ENCODE data around the gene BLOC1S6.

The BLOC1S6 gene

GRCh38 chr15:45589256-45589655 is 2.1 kb downstream of the BLOC1S6 start:
- no peak overlapping the region for H2BK15ac ChIP-seq (ENCODE audit: low read depth, poor library complexity, severe bottlenecking)
- H3K9me3 ChIP-seq (ENCODE audit: control insufficient read depth, low read length) = no peaks in the 10 kb centered on the region
- H3K4me2 ChIP-seq (ENCODE audit: low read length, poor library complexity, severe bottlenecking) = peak overlapping the region; percentile 54
- no peak overlapping the region for H2BK120ac ChIP-seq (ENCODE audit: low read depth, low read length)
- H3K79me1 ChIP-seq (replicated peaks; ENCODE audit: low read length, poor library complexity, severe bottlenecking) = peaks cover 1% of the 10 kb centered on the region
- no peak overlapping the region for H3K23ac ChIP-seq (ENCODE audit: low read length in 2 of 2)
- no peak overlapping the region for H3K14ac ChIP-seq (ENCODE audit: low read length in 2 of 2)
- H3K18ac ChIP-seq (ENCODE audit: low read depth in 1 of 2, low read length in 2 of 2) = no peak overlapping the region
- H3K4ac ChIP-seq (ENCODE audit: low read depth in 1 of 2, low read length in 2 of 2) = no peak overlapping the region
- no peak overlapping the region for H2AK5ac ChIP-seq (ENCODE audit: low read length, severe bottlenecking)
- H3K36me3 ChIP-seq (ENCODE audit: control insufficient read depth in 1 of 2, insufficient read depth in 2 of 2, low read depth in 1 of 2, low read length in 2 of 2) = peaks cover 0 to 21% of the 10 kb centered on the region in 2 experiments
- H4K8ac ChIP-seq (ENCODE audit: low read length) = no peak overlapping the region
- H2AFZ ChIP-seq (ENCODE audit: low read depth, low read length) = no peak overlapping the region
- H3K4me3 ChIP-seq (ENCODE audit: insufficient read depth in 1 of 2, low read depth in 1 of 2, low read length in 2 of 2) = peak overlapping the region in 1 of 2 experiments; percentile 90
- peaks cover 5% of the 10 kb centered on the region for H3K4me1 ChIP-seq (ENCODE audit: control insufficient read depth, insufficient read depth, low read depth, low read length)
- H3K27me3 ChIP-seq (ENCODE audit: control insufficient read depth in 1 of 2, insufficient read depth in 1 of 2, low read length in 2 of 2) = no peaks in the 10 kb centered on the region
- 86% methylated on average over 4 of the region's 5 CpGs for WGBS
- DNase-seq = no peak
- H2BK5ac ChIP-seq (ENCODE audit: low read depth, low read length, poor library complexity, severe bottlenecking) = no peak overlapping the region
- peak overlapping the region; percentile 95 for H3K9ac ChIP-seq (ENCODE audit: low read length)
- H4K91ac ChIP-seq (ENCODE audit: low read length) = no peak overlapping the region
- H2BK12ac ChIP-seq (ENCODE audit: low read length in 2 of 2) = no peak overlapping the region
- H3K27ac ChIP-seq (ENCODE audit: low read length, poor library complexity, severe bottlenecking) = peak overlapping the region; percentile 52

GRCh38 chr15:45594319-45594718 is 7.1 kb downstream of the BLOC1S6 start:
- peaks cover 1% of the 10 kb centered on the region for H3K79me1 ChIP-seq (replicated peaks; ENCODE audit: low read length, poor library complexity, severe bottlenecking)
- peak; percentile 45 for DNase-seq
- no peak overlapping the region for H4K8ac ChIP-seq (ENCODE audit: low read length)
- H2AFZ ChIP-seq (ENCODE audit: low read depth, low read length) = no peak overlapping the region
- H3K27me3 ChIP-seq (ENCODE audit: control insufficient read depth in 1 of 2, insufficient read depth in 1 of 2, low read length in 2 of 2) = no peaks in the 10 kb centered on the region
- no peak overlapping the region for H3K9ac ChIP-seq (ENCODE audit: low read length)
- no peak overlapping the region for H3K23ac ChIP-seq (ENCODE audit: low read length in 2 of 2)
- peaks cover 16 to 45% of the 10 kb centered on the region in 2 experiments for H3K36me3 ChIP-seq (ENCODE audit: control insufficient read depth in 1 of 2, insufficient read depth in 2 of 2, low read depth in 1 of 2, low read length in 2 of 2)
- H3K18ac ChIP-seq (ENCODE audit: low read depth in 1 of 2, low read length in 2 of 2) = no peak overlapping the region
- peaks cover 5% of the 10 kb centered on the region for H3K4me1 ChIP-seq (ENCODE audit: control insufficient read depth, insufficient read depth, low read depth, low read length)
- H4K91ac ChIP-seq (ENCODE audit: low read length) = no peak overlapping the region
- no peak overlapping the region for H3K4me2 ChIP-seq (ENCODE audit: low read length, poor library complexity, severe bottlenecking)
- no peak overlapping the region for H2BK5ac ChIP-seq (ENCODE audit: low read depth, low read length, poor library complexity, severe bottlenecking)
- H2BK12ac ChIP-seq (ENCODE audit: low read length in 2 of 2) = no peak overlapping the region
- WGBS = 96% methylated on average over 2 of the region's 2 CpGs
- no peak overlapping the region for H2AK5ac ChIP-seq (ENCODE audit: low read length, severe bottlenecking)
- no peaks in the 10 kb centered on the region for H3K9me3 ChIP-seq (ENCODE audit: control insufficient read depth, low read length)
- H2BK15ac ChIP-seq (ENCODE audit: low read depth, poor library complexity, severe bottlenecking) = no peak overlapping the region
- no peak overlapping the region for H3K4ac ChIP-seq (ENCODE audit: low read depth in 1 of 2, low read length in 2 of 2)
- no peak overlapping the region for H2BK120ac ChIP-seq (ENCODE audit: low read depth, low read length)
- H3K14ac ChIP-seq (ENCODE audit: low read length in 2 of 2) = no peak overlapping the region
- H3K27ac ChIP-seq (ENCODE audit: low read length, poor library complexity, severe bottlenecking) = no peak overlapping the region
- H3K4me3 ChIP-seq (ENCODE audit: insufficient read depth in 1 of 2, low read depth in 1 of 2, low read length in 2 of 2) = no peak overlapping the region

GRCh38 chr15:45594835-45595530 is 7.8 kb downstream of the BLOC1S6 start:
- Histone ChIP-seq H3K4me1 (ENCODE audit: control insufficient read depth, insufficient read depth, low read depth, low read length) (peaks cover 5% of the 10 kb centered on the region), H3K18ac (ENCODE audit: low read depth in 1 of 2, low read length in 2 of 2) (no peak overlapping the region), H3K23ac (ENCODE audit: low read length in 2 of 2) (no peak overlapping the region), H3K27ac (ENCODE audit: low read length, poor library complexity, severe bottlenecking) (no peak overlapping the region), H4K91ac (ENCODE audit: low read length) (no peak overlapping the region), H3K14ac (ENCODE audit: low read length in 2 of 2) (no peak overlapping the region), H2AFZ (ENCODE audit: low read depth, low read length) (no peak overlapping the region), H4K8ac (ENCODE audit: low read length) (peak overlapping the region; percentile 40), H2BK15ac (ENCODE audit: low read depth, poor library complexity, severe bottlenecking) (no peak overlapping the region), H2AK5ac (ENCODE audit: low read length, severe bottlenecking) (peak overlapping the region; percentile 2), H3K79me1 (replicated peaks; ENCODE audit: low read length, poor library complexity, severe bottlenecking) (peaks cover 1% of the 10 kb centered on the region), H2BK120ac (ENCODE audit: low read depth, low read length) (no peak overlapping the region), H3K4me2 (ENCODE audit: low read length, poor library complexity, severe bottlenecking) (no peak overlapping the region), H2BK5ac (ENCODE audit: low read depth, low read length, poor library complexity, severe bottlenecking) (no peak overlapping the region), H3K27me3 (ENCODE audit: control insufficient read depth in 1 of 2, insufficient read depth in 1 of 2, low read length in 2 of 2) (no peaks in the 10 kb centered on the region), H3K4me3 (ENCODE audit: insufficient read depth in 1 of 2, low read depth in 1 of 2, low read length in 2 of 2) (no peak overlapping the region), H3K9me3 (ENCODE audit: control insufficient read depth, low read length) (no peaks in the 10 kb centered on the region), H2BK12ac (ENCODE audit: low read length in 2 of 2) (no peak overlapping the region), H3K9ac (ENCODE audit: low read length) (no peak overlapping the region), H3K36me3 (ENCODE audit: control insufficient read depth in 1 of 2, insufficient read depth in 2 of 2, low read depth in 1 of 2, low read length in 2 of 2) (peaks cover 16 to 45% of the 10 kb centered on the region in 2 experiments), H3K4ac (ENCODE audit: low read depth in 1 of 2, low read length in 2 of 2) (no peak overlapping the region)
- DNase-seq = no peak
- 100% methylated on average over 2 of the region's 2 CpGs for whole genome bisulfite sequencing

- Histone ChIP-seq H3K27me3 (ENCODE audit: control insufficient read depth in 1 of 2, insufficient read depth in 1 of 2, low read length in 2 of 2) (no peaks in the 10 kb centered on the region), H3K14ac (ENCODE audit: low read length in 2 of 2) (no peak overlapping the region), H2BK120ac (ENCODE audit: low read depth, low read length) (no peak overlapping the region), H2BK15ac (ENCODE audit: low read depth, poor library complexity, severe bottlenecking) (no peak overlapping the region), H2BK5ac (ENCODE audit: low read depth, low read length, poor library complexity, severe bottlenecking) (no peak overlapping the region), H3K4me1 (ENCODE audit: control insufficient read depth, insufficient read depth, low read depth, low read length) (no peaks in the 10 kb centered on the region), H2BK12ac (ENCODE audit: low read length in 2 of 2) (no peak overlapping the region), H4K91ac (ENCODE audit: low read length) (no peak overlapping the region), H3K4me3 (ENCODE audit: insufficient read depth in 1 of 2, low read depth in 1 of 2, low read length in 2 of 2) (no peak overlapping the region), H2AFZ (ENCODE audit: low read depth, low read length) (no peak overlapping the region), H3K9ac (ENCODE audit: low read length) (no peak overlapping the region), H4K8ac (ENCODE audit: low read length) (no peak overlapping the region), H3K4ac (ENCODE audit: low read depth in 1 of 2, low read length in 2 of 2) (no peak overlapping the region), H3K36me3 (ENCODE audit: control insufficient read depth in 1 of 2, insufficient read depth in 2 of 2, low read depth in 1 of 2, low read length in 2 of 2) (peaks cover 6 to 30% of the 10 kb centered on the region in 2 experiments), H3K79me1 (replicated peaks; ENCODE audit: low read length, poor library complexity, severe bottlenecking) (peaks cover 14% of the 10 kb centered on the region), H3K9me3 (ENCODE audit: control insufficient read depth, low read length) (no peaks in the 10 kb centered on the region), H3K23ac (ENCODE audit: low read length in 2 of 2) (no peak overlapping the region), H2AK5ac (ENCODE audit: low read length, severe bottlenecking) (no peak overlapping the region), H3K4me2 (ENCODE audit: low read length, poor library complexity, severe bottlenecking) (no peak overlapping the region), H3K27ac (ENCODE audit: low read length, poor library complexity, severe bottlenecking) (no peak overlapping the region), H3K18ac (ENCODE audit: low read depth in 1 of 2, low read length in 2 of 2) (no peak overlapping the region)
- WGBS = 80% methylated on average over 1 of the region's 3 CpGs
- no peak for DNase-seq
Observed at GRCh38 chr15:45603881-45604280, 16.7 kb downstream of the BLOC1S6 start.

All from mesenchymal stem cell (in vitro differentiated cells and primary cell).